HepG2 (cell line): ENCODE data around the gene TBC1D14. TPM values are rescaled to one million over a fixed set of nuclear protein-coding genes. Genes with fewer than 3 reads are reported as not detected.
A peak's percentile ranks its signal among the peaks of the same experiment; 100 is the strongest.

ENCODE experiments used
- HMGA1 ChIP-seq: sonication (generic); formaldehyde crosslinking; conservative IDR thresholded peaks from 2 replicates; pipeline ENCODE4 v1.4.0; 2020; ENCODE audit warnings: missing genetic modification reagents
- HNF4G ChIP-seq, 2 experiments: sonication (generic) in 1 of 2; formaldehyde crosslinking in 1 of 2; IDR thresholded peaks; 2 replicates each; pipeline versions ENCODE4 v1.4.0 to v1.6.1; 2011 to 2020; ENCODE audit warnings: borderline replicate concordance in 2 of 2, low read depth in 2 of 2, mild to moderate bottlenecking in 2 of 2, low read length in 1 of 2, missing genetic modification reagents in 1 of 2, moderate library complexity in 1 of 2
- MAZ ChIP-seq, 2 experiments: sonication (generic) in 1 of 2; formaldehyde crosslinking in 1 of 2; IDR thresholded peaks; 2 replicates each; pipeline versions ENCODE4 v1.5.0 to v1.6.1; 2012 to 2020; ENCODE audit warnings: low read depth in 2 of 2, mild to moderate bottlenecking in 2 of 2, borderline replicate concordance in 1 of 2, improper control_type of control experiment in 1 of 2, low read length in 1 of 2, missing genetic modification reagents in 1 of 2, moderate library complexity in 1 of 2
- MXD3 ChIP-seq: IDR thresholded peaks from 2 replicates; pipeline ENCODE4 v1.6.1; 2016; ENCODE audit warnings: mild to moderate bottlenecking, missing biosample characterization, missing genetic modification reagents
- NCOR1 ChIP-seq: fragments of 200-600 bp; sonication (generic); IDR thresholded peaks from 2 replicates; pipeline ENCODE4 v1.7.0; 2017; ENCODE audit warnings: antibody characterized with exemption, low read length, borderline replicate concordance
- SAP130 ChIP-seq: IDR thresholded peaks from 2 replicates; pipeline ENCODE4 v1.6.1; 2016; ENCODE audit warnings: low read depth
- SKI ChIP-seq: fragments of 450-650 bp; IDR thresholded peaks from one replicate; pipeline ENCODE4 v1.6.1; 2018; ENCODE audit warnings: mild to moderate bottlenecking; ENCODE audit not compliant: partially characterized antibody
- ZBTB20 ChIP-seq: sonication (generic); formaldehyde crosslinking; IDR thresholded peaks from 2 replicates; pipeline ENCODE4 v1.8.1; 2023; ENCODE audit warnings: missing genetic modification reagents, low read depth, mild to moderate bottlenecking, borderline replicate concordance
- ZNF225 ChIP-seq: sonication (generic); formaldehyde crosslinking; IDR thresholded peaks from 2 replicates; pipeline ENCODE4 v1.4.0; 2020; ENCODE audit warnings: mild to moderate bottlenecking, missing genetic modification reagents
- ZNF326 ChIP-seq: sonication (generic); formaldehyde crosslinking; IDR thresholded peaks from 2 replicates; pipeline ENCODE4 v1.4.0; 2020; ENCODE audit warnings: missing genetic modification reagents, borderline replicate concordance
- ZNF337 ChIP-seq: sonication (generic); formaldehyde crosslinking; IDR thresholded peaks from 2 replicates; pipeline ENCODE4 v1.5.1; 2020; ENCODE audit warnings: missing genetic modification reagents, low read depth, mild to moderate bottlenecking, borderline replicate concordance
- ZNF547 ChIP-seq: sonication (generic); formaldehyde crosslinking; IDR thresholded peaks from 2 replicates; pipeline ENCODE4 v1.5.1; 2020; ENCODE audit warnings: mild to moderate bottlenecking, missing genetic modification reagents
- ZNF687 ChIP-seq: sonication (generic); formaldehyde crosslinking; IDR thresholded peaks from 2 replicates; pipeline ENCODE4 v1.5.1; 2020; ENCODE audit warnings: mild to moderate bottlenecking, missing genetic modification reagents, moderate library complexity
- ZNF710 ChIP-seq: sonication (generic); formaldehyde crosslinking; IDR thresholded peaks from 2 replicates; pipeline ENCODE4 v1.5.0; 2020; ENCODE audit warnings: mild to moderate bottlenecking, missing genetic modification reagents, borderline replicate concordance
- ZNF737 ChIP-seq: sonication (generic); formaldehyde crosslinking; IDR thresholded peaks from 2 replicates; pipeline ENCODE4 v1.5.0; 2020; ENCODE audit warnings: missing genetic modification reagents, mild to moderate bottlenecking, borderline replicate concordance
- polyA plus RNA-seq, 8 experiments: library from polyadenylated mRNA; depleted of rRNA in 3 of 8; stranded (reverse) in 7 of 8; unstranded in 1 of 8; fragments of >200 nt; fragmentation: Illumina TruSeq in 4 of 8; extraction: Trizol in 4 of 8; gene quantifications; 2 replicates each; pipeline versions ENCODE4 v1.2.1 to v1.2.3, GENCODE V29; 2011 to 2016; ENCODE audit warnings: low read depth in 4 of 8, missing spikeins in 1 of 8, mixed read lengths in 1 of 8; ENCODE audit not compliant: insufficient read depth in 1 of 8
- total RNA-seq, 5 experiments: library from RNA; depleted of rRNA; stranded (reverse); fragments of >200 nt; fragmentation: Illumina TruSeq; extraction: Trizol; gene quantifications; 2 replicates each; pipeline ENCODE4 v1.2.3, GENCODE V29; 2016; ENCODE audit warnings: low read depth in 1 of 5
- TF ChIP-seq, protein P1 (sequence below): sonication (generic); formaldehyde crosslinking; IDR thresholded peaks from 2 replicates; pipeline ENCODE4 v1.4.0; 2020; ENCODE audit warnings: missing genetic modification reagents, borderline replicate concordance

Gene TBC1D14
- total and polyA plus RNA-seq, 2 of the 13 experiments (the other 11 are each of a cell fraction or from before 2014, with no cell fraction given), result 29.5 to 46.5 TPM

DNA sequence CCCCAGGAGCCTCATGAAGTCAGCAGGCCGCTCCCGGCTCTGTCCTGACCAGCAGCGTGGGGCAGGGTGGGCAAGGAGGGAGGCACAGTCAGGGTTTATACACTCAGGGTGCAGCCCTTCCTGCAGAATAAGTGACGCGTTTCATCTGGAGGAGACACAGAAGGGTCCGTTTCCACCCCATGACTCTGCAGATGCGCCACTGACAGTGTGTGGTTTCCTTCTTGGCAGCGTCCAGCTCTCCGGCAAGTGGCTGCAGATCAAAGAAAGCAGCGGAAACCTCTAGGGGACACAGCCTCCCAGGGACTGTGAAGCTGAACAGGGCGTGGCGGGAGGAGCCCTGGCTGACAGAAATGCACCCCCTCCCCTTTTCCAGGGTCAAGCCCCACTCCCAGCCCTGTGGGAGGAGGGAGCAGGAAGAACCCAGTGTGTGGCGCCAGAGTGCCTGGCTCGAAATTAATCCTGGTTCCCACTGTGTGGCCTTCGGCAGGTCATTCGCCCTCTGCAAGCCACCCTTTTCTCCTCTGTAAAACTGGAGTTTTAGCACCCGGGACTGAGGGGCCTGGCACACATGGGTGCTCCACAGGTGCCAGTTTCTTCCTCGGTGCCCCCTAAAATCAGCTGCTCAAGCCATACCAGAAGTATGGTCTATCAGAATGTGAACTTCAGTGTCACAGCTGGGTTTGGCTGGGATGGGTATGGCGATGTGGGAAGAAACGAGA, 17.3 kb upstream of the TBC1D14 start (continued):
- TF ChIP-seq ZNF687 (peak; percentile 92), MAZ (IDR thresholded peaks at IDR 0.05; ENCODE audit: borderline replicate concordance, low read depth, low read length) (peak; percentile 96), MAZ (CRISPR knock-in tag; IDR thresholded peaks at IDR 0.05; ENCODE audit: low read depth) (peak; percentile 86), ZNF547 (CRISPR knock-in tag) (no peak), HNF4G (IDR thresholded peaks at IDR 0.05; ENCODE audit: borderline replicate concordance, low read depth, low read length) (peak; percentile 25; the same call in 1 of the 2 replicates), HNF4G (CRISPR knock-in tag; IDR thresholded peaks at IDR 0.05; ENCODE audit: borderline replicate concordance, low read depth) (no peak), SKI (peak; percentile 63), ZNF737 (CRISPR knock-in tag) (no peak), NCOR1 (peak; percentile 70; the same call in 1 of the 2 replicates), SAP130 (CRISPR knock-in tag) (peak; percentile 89), HMGA1 (CRISPR knock-in tag) (no peak), MXD3 (CRISPR knock-in tag) (no peak), ZNF710 (CRISPR knock-in tag) (no peak), ZNF337 (CRISPR knock-in tag) (no peak), ZNF225 (no peak), ZNF326 (CRISPR knock-in tag) (no peak), ZBTB20 (CRISPR knock-in tag) (no peak)
- TF ChIP-seq, protein P1, sequence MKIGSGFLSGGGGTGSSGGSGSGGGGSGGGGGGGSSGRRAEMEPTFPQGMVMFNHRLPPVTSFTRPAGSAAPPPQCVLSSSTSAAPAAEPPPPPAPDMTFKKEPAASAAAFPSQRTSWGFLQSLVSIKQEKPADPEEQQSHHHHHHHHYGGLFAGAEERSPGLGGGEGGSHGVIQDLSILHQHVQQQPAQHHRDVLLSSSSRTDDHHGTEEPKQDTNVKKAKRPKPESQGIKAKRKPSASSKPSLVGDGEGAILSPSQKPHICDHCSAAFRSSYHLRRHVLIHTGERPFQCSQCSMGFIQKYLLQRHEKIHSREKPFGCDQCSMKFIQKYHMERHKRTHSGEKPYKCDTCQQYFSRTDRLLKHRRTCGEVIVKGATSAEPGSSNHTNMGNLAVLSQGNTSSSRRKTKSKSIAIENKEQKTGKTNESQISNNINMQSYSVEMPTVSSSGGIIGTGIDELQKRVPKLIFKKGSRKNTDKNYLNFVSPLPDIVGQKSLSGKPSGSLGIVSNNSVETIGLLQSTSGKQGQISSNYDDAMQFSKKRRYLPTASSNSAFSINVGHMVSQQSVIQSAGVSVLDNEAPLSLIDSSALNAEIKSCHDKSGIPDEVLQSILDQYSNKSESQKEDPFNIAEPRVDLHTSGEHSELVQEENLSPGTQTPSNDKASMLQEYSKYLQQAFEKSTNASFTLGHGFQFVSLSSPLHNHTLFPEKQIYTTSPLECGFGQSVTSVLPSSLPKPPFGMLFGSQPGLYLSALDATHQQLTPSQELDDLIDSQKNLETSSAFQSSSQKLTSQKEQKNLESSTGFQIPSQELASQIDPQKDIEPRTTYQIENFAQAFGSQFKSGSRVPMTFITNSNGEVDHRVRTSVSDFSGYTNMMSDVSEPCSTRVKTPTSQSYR, result peak; percentile 48; the same call in 1 of the 2 replicates
